ENCODE measurements around the gene KLF5. TPM values are rescaled to one million over a fixed set of nuclear protein-coding genes. Genes with fewer than 3 reads are reported as not detected.

Gene KLF5
- polyA plus RNA-seq, 1 donor, result 179 TPM

DNA sequence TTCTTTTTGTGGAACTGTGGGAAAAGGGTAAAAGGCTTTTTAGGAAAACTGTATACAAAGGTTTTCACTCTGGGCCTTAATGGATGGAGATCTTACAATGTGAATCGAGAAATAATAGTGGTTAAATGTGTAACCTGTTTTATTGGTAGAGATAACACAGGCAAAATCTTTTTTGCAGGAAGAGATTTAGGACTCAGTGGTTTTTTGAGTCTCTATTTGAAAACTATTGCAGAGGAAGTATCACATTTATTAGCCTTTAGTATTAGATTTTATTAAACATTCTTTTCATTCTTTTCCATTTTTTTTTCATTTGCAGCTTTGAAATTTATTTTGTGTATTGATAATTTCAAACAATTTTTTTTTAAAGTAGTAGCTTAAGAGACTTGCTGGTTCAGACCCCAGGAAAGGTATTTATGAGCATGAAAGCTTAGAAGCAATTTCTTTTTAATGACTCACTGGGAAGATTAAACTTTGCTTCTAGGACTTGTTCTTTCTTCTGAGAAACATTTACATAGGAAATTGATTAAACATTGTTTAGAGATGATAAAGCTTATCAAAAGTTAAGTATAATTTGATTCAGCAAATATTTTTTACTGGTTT is 10.5 kb downstream of the KLF5 start:
- no peak overlapping the region for H3K4me3 ChIP-seq (ENCODE audit: low read length)
- WGBS (ENCODE audit: insufficient coverage, low lambda C conversion rate), result 29% methylated on average over 1 of the region's 1 CpG
- peaks cover 21% of the 10 kb centered on the region for H3K4me1 ChIP-seq (ENCODE audit: control insufficient read depth, insufficient read depth, low read length)

DNA sequence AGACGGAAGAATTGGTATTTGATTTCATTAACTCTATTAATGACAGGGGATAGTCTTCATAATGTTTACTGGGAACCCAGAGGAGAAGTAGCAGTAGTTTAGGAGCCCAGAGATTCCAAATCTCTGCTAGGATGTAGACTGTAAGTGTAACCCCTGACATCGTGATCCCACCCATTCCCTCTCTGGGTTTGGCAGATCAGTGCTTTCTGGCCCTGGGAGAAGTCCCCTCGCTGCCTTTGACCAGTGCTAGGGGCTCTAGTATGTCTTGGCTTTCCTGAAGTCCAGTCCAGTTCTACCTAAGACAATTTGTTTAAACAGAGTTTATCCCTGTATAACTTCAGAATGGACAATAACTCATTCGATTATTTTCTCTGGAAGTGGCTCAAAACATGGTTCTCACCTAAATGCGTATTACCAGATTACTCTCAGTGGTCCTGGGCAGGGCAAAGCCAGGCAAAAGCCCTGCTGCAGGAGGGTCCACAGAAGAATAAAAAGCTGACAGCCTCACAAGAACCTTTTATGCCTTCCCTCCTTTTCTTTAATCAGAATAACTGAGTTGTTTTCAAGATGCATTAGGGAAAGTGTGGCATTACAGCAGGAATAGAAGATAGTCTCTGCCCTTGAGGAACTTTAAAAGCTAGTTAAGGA is 11.8 kb downstream of the KLF5 start:
- peak in 1 of 2 donors; percentile 42 for DNase-seq
- Histone ChIP-seq H3K9me3 (ENCODE audit: control insufficient read depth, low read depth, low read length) (no peaks in the 10 kb centered on the region), H3K27ac (ENCODE audit: low read length) (peak overlapping the region; percentile 93), H3K4me1 (ENCODE audit: control insufficient read depth, insufficient read depth, low read length) (peaks cover 29% of the 10 kb centered on the region), H3K36me3 (ENCODE audit: control insufficient read depth, insufficient read depth, low read length) (peaks cover 16% of the 10 kb centered on the region), H3K27me3 (ENCODE audit: control insufficient read depth, insufficient read depth, low read length) (no peaks in the 10 kb centered on the region), H3K4me3 (ENCODE audit: low read length) (no peak overlapping the region)
- 46% methylated on average over 2 of the region's 5 CpGs for WGBS (ENCODE audit: insufficient coverage, low lambda C conversion rate)

More for the DNA sequence above, 10.5 kb downstream of the KLF5 start:
- H3K36me3 ChIP-seq (ENCODE audit: control insufficient read depth, insufficient read depth, low read length), result peaks cover 21% of the 10 kb centered on the region
- no peaks in the 10 kb centered on the region for H3K27me3 ChIP-seq (ENCODE audit: control insufficient read depth, insufficient read depth, low read length)
- peak overlapping the region; percentile 93 for H3K27ac ChIP-seq (ENCODE audit: low read length)
- DNase-seq, result peak in 1 of 2 donors; percentile 58
- no peaks in the 10 kb centered on the region for H3K9me3 ChIP-seq (ENCODE audit: control insufficient read depth, low read depth, low read length)

DNA sequence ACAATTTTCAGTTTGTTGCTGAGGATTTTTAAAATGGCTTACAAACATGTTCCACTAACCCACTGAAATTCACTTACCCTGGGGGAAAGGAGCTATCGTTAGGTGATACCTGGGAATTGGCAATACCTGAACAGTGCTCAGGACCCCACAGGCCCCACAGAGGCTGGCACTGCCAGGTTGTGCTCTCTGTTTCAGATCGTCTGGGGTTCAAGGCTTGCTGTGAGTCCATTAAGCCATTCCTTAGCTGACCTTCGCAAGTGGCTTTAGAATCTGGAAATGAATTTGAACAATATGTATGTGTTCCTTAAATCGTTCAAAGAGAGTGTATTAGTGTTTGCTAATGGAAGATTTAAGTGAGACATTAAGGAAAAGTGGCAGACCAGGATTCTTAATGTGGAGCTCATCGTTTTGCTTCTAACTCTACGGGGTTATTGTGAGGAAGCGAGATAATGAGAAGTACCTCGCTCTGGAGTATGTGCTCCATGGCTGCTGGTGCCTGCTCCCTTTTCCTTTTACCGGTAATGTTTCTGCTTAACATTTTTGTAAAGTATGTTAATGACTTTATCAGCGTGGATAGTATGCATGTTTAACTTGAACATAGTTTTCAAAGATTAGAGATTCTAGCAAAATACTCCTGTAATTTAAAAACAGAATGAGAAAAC is 13.6 kb downstream of the KLF5 start:
- DNase-seq, result peak in 1 of 2 donors; percentile 61
- H3K27ac ChIP-seq (ENCODE audit: low read length), result peak overlapping the region; percentile 93
- peaks cover 30% of the 10 kb centered on the region for H3K4me1 ChIP-seq (ENCODE audit: control insufficient read depth, insufficient read depth, low read length)
- peaks cover 23% of the 10 kb centered on the region for H3K36me3 ChIP-seq (ENCODE audit: control insufficient read depth, insufficient read depth, low read length)
- no peaks in the 10 kb centered on the region for H3K9me3 ChIP-seq (ENCODE audit: control insufficient read depth, low read depth, low read length)
- WGBS (ENCODE audit: insufficient coverage, low lambda C conversion rate), result 22% methylated on average over 1 of the region's 10 CpGs
- H3K27me3 ChIP-seq (ENCODE audit: control insufficient read depth, insufficient read depth, low read length), result no peaks in the 10 kb centered on the region
- H3K4me3 ChIP-seq (ENCODE audit: low read length), result peak overlapping the region; percentile 2

DNA sequence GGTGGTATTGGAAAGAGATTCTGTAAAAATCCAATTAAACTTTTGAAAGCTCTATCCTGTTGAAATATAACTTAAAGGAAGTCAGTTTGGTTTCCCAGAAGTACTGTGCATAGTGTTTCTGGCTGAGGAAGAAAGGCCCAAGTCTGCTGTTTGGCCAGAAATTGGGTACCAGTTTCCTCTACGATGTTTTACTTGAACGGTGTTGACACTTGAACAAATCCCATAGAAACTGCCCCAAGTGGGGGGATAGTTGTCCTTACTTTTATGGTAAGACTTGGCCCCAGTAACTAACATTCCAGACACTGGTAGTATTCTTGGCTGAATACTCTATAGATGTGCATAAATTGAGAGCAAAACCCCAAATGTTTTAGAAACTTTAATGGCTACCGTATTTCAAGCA is 14.2 kb downstream of the KLF5 start:
- DNase-seq, result peak in 1 of 2 donors; percentile 44

DNA sequence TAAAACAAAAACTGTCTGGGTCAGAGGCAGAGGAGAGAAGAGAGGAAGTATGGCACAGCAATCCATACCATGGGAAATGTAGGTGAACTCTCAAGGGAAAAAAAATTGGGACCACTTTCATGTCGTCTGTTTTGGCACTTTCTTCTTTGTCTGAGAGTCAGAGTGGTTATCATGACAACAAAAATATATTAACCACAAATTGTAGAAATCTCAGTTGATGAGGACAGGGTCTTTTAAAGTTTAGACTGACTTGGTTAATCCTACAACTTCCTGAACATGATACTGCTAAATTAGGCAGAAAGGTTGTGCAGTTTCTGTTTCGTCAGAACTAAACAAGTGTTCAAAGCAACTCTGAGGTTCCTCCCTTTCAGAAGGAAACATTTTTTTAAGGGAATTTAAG is 15.2 kb downstream of the KLF5 start:
- H3K9me3 ChIP-seq (ENCODE audit: control insufficient read depth, low read depth, low read length), result no peaks in the 10 kb centered on the region
- 17% methylated on average over 1 of the region's 2 CpGs for WGBS (ENCODE audit: insufficient coverage, low lambda C conversion rate)
- DNase-seq, result peak in 1 of 2 donors; percentile 54
- H3K27ac ChIP-seq (ENCODE audit: low read length), result peak overlapping the region; percentile 93
- no peak overlapping the region for H3K4me3 ChIP-seq (ENCODE audit: low read length)
- no peaks in the 10 kb centered on the region for H3K27me3 ChIP-seq (ENCODE audit: control insufficient read depth, insufficient read depth, low read length)
- peaks cover 30% of the 10 kb centered on the region for H3K4me1 ChIP-seq (ENCODE audit: control insufficient read depth, insufficient read depth, low read length)
- H3K36me3 ChIP-seq (ENCODE audit: control insufficient read depth, insufficient read depth, low read length), result peaks cover 20% of the 10 kb centered on the region

More for the DNA sequence above, 14.2 kb downstream of the KLF5 start:
- H3K4me3 ChIP-seq (ENCODE audit: low read length), result peak overlapping the region; percentile 2
- no peaks in the 10 kb centered on the region for H3K27me3 ChIP-seq (ENCODE audit: control insufficient read depth, insufficient read depth, low read length)
- H3K4me1 ChIP-seq (ENCODE audit: control insufficient read depth, insufficient read depth, low read length), result peaks cover 30% of the 10 kb centered on the region
- H3K9me3 ChIP-seq (ENCODE audit: control insufficient read depth, low read depth, low read length), result no peaks in the 10 kb centered on the region
- H3K36me3 ChIP-seq (ENCODE audit: control insufficient read depth, insufficient read depth, low read length), result peaks cover 22% of the 10 kb centered on the region
- no CpG with 5 or more reads among the region's 3 CpGs for WGBS (ENCODE audit: insufficient coverage, low lambda C conversion rate)
- peak overlapping the region; percentile 93 for H3K27ac ChIP-seq (ENCODE audit: low read length)

DNA sequence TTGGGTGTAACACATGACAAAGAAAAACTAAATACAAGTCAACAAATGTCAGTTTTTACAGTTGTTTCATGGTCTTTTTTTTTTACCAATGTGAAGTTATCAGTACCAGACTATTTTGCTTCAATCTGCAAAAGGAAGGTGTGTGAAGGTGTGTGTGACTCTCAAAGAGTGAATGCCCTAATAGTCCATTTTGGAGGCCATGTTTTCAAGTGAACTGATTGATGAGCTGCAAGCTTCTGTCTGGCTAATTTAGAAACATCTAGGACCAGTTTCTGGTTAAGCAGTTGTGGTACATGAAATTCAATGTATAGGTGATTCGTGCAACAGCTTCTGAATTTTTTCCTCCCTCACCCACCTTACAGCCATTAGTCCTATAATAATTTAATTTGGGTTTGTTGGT is 16.1 kb downstream of the KLF5 start:
- peak overlapping the region; percentile 93 for H3K27ac ChIP-seq (ENCODE audit: low read length)
- H3K27me3 ChIP-seq (ENCODE audit: control insufficient read depth, insufficient read depth, low read length), result no peaks in the 10 kb centered on the region
- H3K36me3 ChIP-seq (ENCODE audit: control insufficient read depth, insufficient read depth, low read length), result peaks cover 20% of the 10 kb centered on the region
- H3K4me3 ChIP-seq (ENCODE audit: low read length), result no peak overlapping the region
- DNase-seq, result peak in 1 of 2 donors; percentile 51
- no CpG with 5 or more reads among the region's 1 CpG for WGBS (ENCODE audit: insufficient coverage, low lambda C conversion rate)
- H3K4me1 ChIP-seq (ENCODE audit: control insufficient read depth, insufficient read depth, low read length), result peaks cover 34% of the 10 kb centered on the region
- no peaks in the 10 kb centered on the region for H3K9me3 ChIP-seq (ENCODE audit: control insufficient read depth, low read depth, low read length)

DNA sequence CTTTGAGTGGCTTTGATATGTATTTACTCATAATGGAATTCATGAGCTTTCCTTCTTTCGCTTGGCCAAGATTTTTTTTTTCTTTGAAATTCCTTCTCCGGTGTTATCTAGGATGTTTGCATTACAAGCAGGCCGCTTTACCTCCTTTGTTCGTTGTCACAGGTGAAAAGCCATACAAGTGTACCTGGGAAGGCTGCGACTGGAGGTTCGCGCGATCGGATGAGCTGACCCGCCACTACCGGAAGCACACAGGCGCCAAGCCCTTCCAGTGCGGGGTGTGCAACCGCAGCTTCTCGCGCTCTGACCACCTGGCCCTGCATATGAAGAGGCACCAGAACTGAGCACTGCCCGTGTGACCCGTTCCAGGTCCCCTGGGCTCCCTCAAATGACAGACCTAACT is 16.7 kb downstream of the KLF5 start:
- Histone ChIP-seq H3K4me1 (ENCODE audit: control insufficient read depth, insufficient read depth, low read length) (peaks cover 28% of the 10 kb centered on the region), H3K4me3 (ENCODE audit: low read length) (no peak overlapping the region), H3K36me3 (ENCODE audit: control insufficient read depth, insufficient read depth, low read length) (peaks cover 16% of the 10 kb centered on the region), H3K27ac (ENCODE audit: low read length) (peak overlapping the region; percentile 93), H3K9me3 (ENCODE audit: control insufficient read depth, low read depth, low read length) (no peaks in the 10 kb centered on the region), H3K27me3 (ENCODE audit: control insufficient read depth, insufficient read depth, low read length) (no peaks in the 10 kb centered on the region)
- DNase-seq, result peak in 1 of 2 donors; percentile 69
- 12% methylated on average over 3 of the region's 18 CpGs for WGBS (ENCODE audit: insufficient coverage, low lambda C conversion rate)

DNA sequence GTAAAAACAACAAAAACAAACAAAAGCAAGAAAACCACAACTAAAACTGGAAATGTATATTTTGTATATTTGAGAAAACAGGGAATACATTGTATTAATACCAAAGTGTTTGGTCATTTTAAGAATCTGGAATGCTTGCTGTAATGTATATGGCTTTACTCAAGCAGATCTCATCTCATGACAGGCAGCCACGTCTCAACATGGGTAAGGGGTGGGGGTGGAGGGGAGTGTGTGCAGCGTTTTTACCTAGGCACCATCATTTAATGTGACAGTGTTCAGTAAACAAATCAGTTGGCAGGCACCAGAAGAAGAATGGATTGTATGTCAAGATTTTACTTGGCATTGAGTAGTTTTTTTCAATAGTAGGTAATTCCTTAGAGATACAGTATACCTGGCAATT is 17.1 kb downstream of the KLF5 start:
- H3K4me3 ChIP-seq (ENCODE audit: low read length), result no peak overlapping the region
- peaks cover 14% of the 10 kb centered on the region for H3K36me3 ChIP-seq (ENCODE audit: control insufficient read depth, insufficient read depth, low read length)
- H3K27me3 ChIP-seq (ENCODE audit: control insufficient read depth, insufficient read depth, low read length), result no peaks in the 10 kb centered on the region
- H3K9me3 ChIP-seq (ENCODE audit: control insufficient read depth, low read depth, low read length), result no peaks in the 10 kb centered on the region
- no CpG with 5 or more reads among the region's 2 CpGs for WGBS (ENCODE audit: insufficient coverage, low lambda C conversion rate)
- peak overlapping the region; percentile 93 for H3K27ac ChIP-seq (ENCODE audit: low read length)
- DNase-seq, result peak in 1 of 2 donors; percentile 43
- peaks cover 23% of the 10 kb centered on the region for H3K4me1 ChIP-seq (ENCODE audit: control insufficient read depth, insufficient read depth, low read length)

DNA sequence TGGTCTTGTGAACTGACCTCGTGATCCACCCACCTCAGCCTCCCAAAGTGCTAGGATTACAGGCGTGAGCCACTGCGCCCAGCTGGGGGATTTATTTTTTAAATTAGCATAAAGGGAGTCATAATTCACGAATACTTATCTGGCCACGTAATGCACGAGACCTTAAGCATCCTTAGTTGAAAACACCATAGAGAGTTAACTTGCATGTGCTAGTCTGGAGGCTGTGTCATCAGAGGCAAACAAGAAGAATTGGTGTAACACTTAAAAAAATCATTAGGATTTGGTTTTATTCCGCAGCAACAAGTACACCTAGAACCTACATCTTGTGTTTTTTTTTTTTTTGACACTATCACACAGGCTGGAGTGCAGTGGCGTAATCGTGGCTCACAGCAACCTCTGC is 19.1 kb downstream of the KLF5 start:
- Histone ChIP-seq H3K4me3 (ENCODE audit: low read length) (no peak overlapping the region), H3K27me3 (ENCODE audit: control insufficient read depth, insufficient read depth, low read length) (no peaks in the 10 kb centered on the region), H3K4me1 (ENCODE audit: control insufficient read depth, insufficient read depth, low read length) (peaks cover 32% of the 10 kb centered on the region), H3K9me3 (ENCODE audit: control insufficient read depth, low read depth, low read length) (no peaks in the 10 kb centered on the region), H3K27ac (ENCODE audit: low read length) (peak overlapping the region; percentile 80), H3K36me3 (ENCODE audit: control insufficient read depth, insufficient read depth, low read length) (peaks cover 14% of the 10 kb centered on the region)
- 69% methylated on average over 4 of the region's 9 CpGs for WGBS (ENCODE audit: insufficient coverage, low lambda C conversion rate)
- peak in 1 of 2 donors; percentile 41 for DNase-seq

DNA sequence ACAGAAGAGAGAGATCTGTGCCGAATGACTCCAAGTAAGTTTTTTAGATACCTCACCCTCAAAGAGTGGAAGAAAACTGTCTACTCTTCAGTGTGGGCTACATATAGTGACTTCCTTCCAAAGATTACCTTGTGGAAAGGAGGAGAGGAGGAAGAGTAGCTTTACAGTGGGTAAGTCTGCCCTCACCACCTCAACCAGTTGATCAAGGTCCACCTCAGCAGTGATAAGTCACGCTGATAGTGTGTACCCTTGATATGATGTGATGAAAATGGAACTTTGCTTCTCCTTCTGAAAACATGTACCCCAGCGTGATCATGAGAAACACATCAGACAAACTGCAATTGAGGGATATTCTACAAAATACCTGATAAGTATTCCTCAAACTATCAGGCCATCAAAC is 20.6 kb downstream of the KLF5 start:
- DNase-seq, result peak; percentile 87 to 94
- H3K4me1 ChIP-seq (ENCODE audit: control insufficient read depth, insufficient read depth, low read length), result peaks cover 29% of the 10 kb centered on the region
- H3K4me3 ChIP-seq (ENCODE audit: low read length), result no peak overlapping the region
- peaks cover 14% of the 10 kb centered on the region for H3K36me3 ChIP-seq (ENCODE audit: control insufficient read depth, insufficient read depth, low read length)
- H3K27me3 ChIP-seq (ENCODE audit: control insufficient read depth, insufficient read depth, low read length), result no peaks in the 10 kb centered on the region
- H3K27ac ChIP-seq (ENCODE audit: low read length), result peak overlapping the region; percentile 80
- WGBS (ENCODE audit: insufficient coverage, low lambda C conversion rate), result no CpG with 5 or more reads among the region's 3 CpGs
- H3K9me3 ChIP-seq (ENCODE audit: control insufficient read depth, low read depth, low read length), result no peaks in the 10 kb centered on the region
